GM19240 (cell line): ENCODE results near the gene CDKL4.
"Not testable (repeated sequence)": the region's sequence is repeated elsewhere in the genome, so short reads cannot be mapped to it uniquely, and the experiment has no call there.

Source experiments
- DNase-seq: peaks from one replicate; pipeline ENCODE4 v3.0.0; 2011; ENCODE audit warnings: low spot score; ENCODE audit not compliant: insufficient read length

CDKL4 gene

DNA sequence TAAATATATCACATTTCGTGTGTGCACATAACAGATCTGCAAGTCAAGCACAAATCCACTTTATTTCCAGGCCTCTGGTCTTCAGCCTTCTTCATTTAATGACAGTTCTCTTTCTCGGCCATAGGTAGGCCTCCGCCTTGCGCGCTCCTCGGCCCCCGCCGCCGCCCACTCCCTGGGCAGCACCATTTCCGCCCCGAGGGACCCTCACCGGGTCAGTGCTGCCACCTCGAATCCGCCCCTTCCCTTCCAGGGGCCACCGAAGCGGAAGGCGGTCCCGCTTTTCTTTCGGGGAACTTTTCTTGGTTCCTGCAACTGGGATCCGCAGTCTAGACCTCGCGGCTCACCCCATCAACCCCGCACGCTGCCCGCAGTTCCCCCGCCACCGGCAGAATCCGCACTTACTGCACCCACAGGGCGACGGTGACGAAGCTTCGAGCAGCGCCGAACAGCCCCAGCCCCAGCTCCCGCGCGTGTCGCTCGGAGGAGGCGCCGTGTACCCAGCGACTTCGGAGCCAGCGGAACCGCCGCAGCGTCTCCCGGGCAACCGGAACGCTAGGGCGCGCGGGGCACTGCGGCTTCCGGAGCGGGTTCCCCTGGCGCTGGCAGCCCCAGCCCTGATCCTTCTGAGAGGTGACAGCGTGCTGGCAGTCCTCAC lies at the start of gene CDKL4:
Gene CDKL4 (minus strand): TSS at position 502 of the 655 bp plus-strand sequence.
- no peak for DNase-seq

- DNase-seq, result no peak
These were observed 46.7 kb upstream of the CDKL4 start for GRCh38 chr2:39290433-39290832.

- no peak for DNase-seq
These were observed 45.8 kb upstream of the CDKL4 start for GRCh38 chr2:39289609-39290008.

GRCh38 chr2:39283561-39283960 lies 39.8 kb upstream of the CDKL4 start:
- DNase-seq, result no peak

DNA sequence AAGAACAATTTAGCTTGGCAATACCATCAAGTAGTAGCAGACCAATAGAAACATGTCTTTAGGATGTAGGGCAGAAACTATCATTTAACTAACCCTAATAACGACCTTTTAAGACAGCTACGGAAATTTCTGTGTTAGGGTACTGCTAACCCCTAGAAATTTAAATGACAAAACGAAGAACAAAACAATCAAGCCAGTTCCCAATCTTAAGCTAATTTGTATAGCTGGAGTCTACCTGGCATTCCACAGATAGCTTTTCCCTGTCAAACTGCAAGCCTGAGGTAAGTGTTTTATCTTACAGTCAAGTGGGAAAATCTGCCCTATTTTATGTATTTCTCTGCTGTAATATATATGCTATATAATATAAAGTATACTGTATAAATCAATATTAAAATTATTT lies 37.6 kb upstream of the CDKL4 start:
- no peak for DNase-seq

DNA sequence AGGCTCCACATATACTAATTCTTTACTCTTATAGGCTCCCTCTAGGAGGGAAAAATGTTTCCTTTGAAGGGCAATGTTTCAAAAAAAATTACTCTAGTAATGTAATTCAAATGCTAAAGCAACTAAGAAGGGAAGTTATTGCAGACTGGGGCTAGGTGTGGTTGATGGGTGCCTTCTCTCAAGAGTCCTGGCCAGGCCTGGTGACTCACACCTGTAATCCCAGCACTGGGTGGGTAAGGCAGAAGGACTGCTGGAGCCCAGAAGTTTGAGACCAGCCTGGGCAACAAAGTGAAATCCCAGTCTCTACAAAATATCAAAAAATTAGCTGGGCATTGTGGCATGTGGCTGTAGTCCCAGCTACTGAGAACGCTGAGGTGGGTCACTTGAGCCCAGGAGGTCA lies 31.2 kb upstream of the CDKL4 start:
- no peak for DNase-seq

DNA sequence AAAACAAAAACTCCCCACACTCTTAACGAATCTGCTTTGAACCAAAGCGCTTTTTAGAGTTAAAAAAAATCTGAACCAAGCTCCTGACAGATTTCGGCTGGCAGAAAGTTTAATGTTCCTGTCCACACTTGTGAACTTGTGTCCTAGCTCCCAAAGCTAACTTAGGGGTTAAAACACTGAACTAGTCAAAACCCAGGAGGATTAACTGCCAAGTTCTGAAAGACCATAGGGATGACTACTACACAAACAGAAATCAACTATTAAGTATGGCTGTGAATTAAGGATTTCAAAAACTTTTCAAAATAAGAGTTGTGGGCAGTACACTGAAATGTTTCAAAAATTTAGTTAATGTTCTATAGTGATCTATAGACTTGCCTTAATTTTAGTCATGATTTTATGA lies 26.2 kb upstream of the CDKL4 start:
- DNase-seq, result no peak

- DNase-seq, result no peak
These were observed 23.2 kb upstream of the CDKL4 start for GRCh38 chr2:39266916-39267434.

DNA sequence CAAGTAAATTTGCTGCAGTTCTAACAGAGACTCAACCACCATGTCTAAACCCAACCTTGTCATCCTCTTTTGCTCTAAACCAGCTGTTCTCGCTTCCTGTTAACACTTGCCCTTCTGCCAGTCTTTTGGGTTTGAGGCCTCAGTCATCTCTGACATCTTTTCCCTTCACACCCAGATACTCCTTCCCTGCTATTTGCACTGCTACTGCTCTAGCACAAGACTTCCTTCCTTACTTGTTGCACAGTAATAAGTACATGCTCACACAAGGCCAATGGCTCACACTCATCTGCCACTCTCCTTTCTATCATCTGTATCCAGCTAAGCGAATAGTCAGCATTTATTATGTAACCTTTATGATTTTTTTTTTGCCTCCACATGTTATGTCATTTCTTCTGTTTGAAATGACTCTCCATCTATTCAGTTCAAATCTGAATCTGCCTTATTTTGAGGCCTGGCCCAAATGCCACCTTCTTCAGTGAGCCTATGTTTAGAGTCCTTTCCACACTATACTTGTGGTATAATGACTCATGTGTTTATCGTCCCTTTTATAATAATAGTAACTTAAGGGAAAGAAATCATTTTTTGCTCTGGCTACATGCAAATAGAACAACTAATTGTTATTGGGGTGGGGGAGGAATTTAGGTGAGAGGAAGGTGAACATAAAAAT lies 22.5 kb upstream of the CDKL4 start:
- DNase-seq, result no peak

GRCh38 chr2:39265315-39265714 lies 21.5 kb upstream of the CDKL4 start:
- no peak for DNase-seq

DNA sequence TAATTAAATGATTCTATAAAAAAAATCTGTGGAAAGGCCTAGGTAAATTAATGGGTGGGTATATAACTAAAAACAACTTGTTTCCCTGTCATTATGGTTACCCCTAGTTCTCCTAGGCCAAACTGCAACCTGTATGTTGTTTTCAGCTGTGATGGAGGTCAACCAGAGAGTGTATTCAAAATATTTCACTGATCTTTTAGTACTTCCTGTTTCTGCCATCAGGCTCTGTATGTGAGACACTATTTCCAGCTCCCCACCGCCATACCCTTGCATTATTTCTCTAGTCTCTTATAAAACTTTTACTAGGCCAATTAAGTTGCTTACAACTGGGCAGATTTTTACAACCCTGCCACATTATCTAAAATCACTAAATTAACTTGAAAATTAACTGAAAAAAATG lies 21.0 kb upstream of the CDKL4 start:
- no peak for DNase-seq

GRCh38 chr2:39260087-39260486 lies 16.3 kb upstream of the CDKL4 start:
- no peak for DNase-seq

- no peak for DNase-seq
These were observed 12.3 kb upstream of the CDKL4 start for GRCh38 chr2:39256040-39256439.

- no peak for DNase-seq
These were observed 9.2 kb upstream of the CDKL4 start for GRCh38 chr2:39252888-39253518.

GRCh38 chr2:39247512-39248043 lies 3.8 kb upstream of the CDKL4 start:
- DNase-seq, result no peak

DNA sequence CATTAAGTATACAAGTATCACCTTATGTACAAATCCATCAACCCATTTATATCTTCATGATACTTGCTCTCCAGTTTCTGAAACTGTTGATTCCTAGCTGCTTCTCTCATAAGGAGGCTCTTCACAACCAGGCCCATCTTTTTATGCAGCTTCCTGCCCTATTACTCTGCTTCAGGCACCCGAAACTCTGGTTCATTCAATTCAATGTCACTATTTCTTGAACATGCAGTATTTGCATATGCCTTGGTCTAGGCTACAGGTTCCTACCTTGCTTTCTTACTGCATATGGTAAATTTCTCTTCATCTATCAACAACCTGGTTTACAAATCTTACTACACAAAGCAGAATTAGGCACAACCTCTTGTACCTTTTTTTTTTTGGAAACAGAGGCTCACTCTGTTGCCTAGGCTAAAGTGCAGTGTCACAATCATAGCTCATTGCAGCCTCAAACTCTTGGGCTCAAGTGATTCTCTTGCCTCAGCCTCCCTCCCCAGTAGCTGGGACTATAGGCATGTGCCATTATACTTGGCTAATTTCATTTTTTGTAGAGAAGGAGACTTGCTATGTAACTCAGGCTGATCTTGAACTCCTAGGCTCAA lies 2.7 kb upstream of the CDKL4 start:
- no peak for DNase-seq

- DNase-seq, result not testable (repeated sequence)
These were observed 1.3 kb upstream of the CDKL4 start for GRCh38 chr2:39244963-39245625.

DNA sequence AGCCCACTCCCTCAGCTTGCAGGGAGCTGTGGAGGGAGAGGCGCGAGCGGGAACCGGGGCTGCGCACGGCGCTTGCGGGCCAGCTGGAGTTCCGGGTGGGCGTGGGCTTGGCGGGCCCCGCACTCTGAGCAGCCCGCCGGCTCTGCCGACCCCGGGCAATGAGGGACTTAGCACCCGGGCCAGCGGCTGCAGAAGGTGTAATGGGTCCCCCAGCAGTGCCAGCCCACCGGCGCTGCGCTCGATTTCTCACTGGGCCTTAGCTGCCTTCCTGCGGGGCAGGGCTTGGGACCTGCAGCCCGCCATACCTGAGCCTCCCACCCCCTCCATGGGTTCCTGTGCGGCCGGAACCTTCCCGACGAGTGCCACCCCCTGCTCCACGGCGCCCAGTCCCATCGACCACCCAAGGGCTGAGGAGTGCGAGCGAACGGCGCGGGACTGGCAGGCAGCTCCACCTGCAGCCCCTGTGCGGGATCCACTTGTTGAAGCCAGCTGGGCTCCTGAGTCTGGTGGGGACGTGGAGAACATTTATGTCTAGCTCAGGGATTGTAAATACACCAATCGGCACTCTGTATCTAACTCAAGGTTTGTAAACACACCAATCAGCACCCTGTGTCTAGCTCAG lies 582 bp upstream of the CDKL4 start:
- not testable (repeated sequence) for DNase-seq

DNA sequence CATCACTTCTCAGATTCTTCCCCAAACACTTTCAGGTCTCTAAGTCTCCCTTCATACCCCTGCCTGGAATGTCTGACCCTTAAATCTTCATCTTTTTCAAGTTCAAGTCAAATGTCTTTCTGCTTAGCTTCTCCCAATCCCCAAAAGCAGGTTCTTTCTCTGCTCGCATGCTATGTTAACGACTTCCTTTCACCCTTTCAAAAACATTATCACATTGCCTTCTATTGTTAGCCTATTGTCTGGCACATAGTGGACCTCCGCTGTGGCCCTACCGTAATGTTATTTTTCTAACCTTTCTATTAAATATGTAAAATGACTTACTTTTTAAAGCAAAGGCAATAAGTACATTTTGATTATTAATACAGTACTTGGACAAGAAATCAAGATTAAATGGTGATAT lies 2.2 kb downstream of the CDKL4 start:
- no peak for DNase-seq

DNA sequence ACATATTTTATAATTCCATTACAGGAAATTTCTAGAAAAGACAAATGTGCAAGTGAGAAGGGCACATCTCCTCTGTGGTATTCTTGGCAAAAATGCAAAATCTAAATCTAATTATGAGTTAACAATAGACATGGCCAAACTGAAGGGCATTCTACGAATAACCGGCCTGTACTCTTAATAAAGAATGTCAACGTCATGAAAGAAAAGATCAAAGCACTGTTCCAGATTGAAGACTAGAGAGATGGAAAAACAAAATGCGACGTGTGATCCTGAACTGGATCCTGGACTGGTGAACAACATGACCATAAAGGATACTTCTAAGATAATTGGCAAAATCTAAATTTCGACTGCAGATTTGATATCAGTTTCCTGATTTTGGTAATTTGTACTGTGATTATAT lies 3.0 kb downstream of the CDKL4 start:
- no peak for DNase-seq

DNA sequence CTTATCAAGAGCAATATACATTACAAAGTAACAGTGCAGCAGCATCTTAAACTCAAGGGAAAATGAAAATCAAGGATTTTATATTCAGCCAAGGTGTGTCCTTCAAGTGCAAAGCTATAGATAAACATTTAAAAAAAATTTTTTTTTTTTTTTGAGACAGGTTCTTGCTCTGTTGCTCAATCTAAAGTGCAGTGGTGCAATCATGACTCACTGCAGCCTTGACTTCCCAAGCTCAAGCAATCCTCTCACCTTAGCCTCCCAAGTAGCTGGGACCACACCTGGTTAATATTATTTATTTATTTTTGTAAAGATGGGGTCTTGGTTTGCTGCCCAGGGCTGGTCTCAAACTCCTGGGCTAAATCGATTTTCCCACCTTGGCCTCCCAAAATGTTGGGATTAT lies 9.0 kb downstream of the CDKL4 start:
- no peak for DNase-seq
